K562 (cell line): ENCODE measurements around the gene STK4. TPM values are rescaled to one million over a fixed set of nuclear protein-coding genes. Genes with fewer than 3 reads are reported as not detected.

ENCODE experiments used
- CC2D1A ChIP-seq: fragments of 450-650 bp; IDR thresholded peaks from 2 replicates; pipeline ENCODE4 v1.6.1; 2017; ENCODE audit warnings: mild to moderate bottlenecking
- CHD7 ChIP-seq: fragments of 200-600 bp; sonication (generic); IDR thresholded peaks from one replicate; pipeline ENCODE4 v1.6.1; 2012; ENCODE audit warnings: mild to moderate bottlenecking, low read depth, low read length, inconsistent platforms
- ZNF263 ChIP-seq: sonication (generic); formaldehyde crosslinking; IDR thresholded peaks from 2 replicates; pipeline ENCODE4 v1.8.0; 2022; ENCODE audit warnings: mild to moderate bottlenecking, missing genetic modification reagents, borderline replicate concordance
- ZNF79 ChIP-seq: fragments of 250-450 bp; sonication (Bioruptor Pico); IDR thresholded peaks from 2 replicates; pipeline ENCODE4 v1.4.0; 2020; ENCODE audit warnings: low read depth, mild to moderate bottlenecking, moderate library complexity
- polyA plus RNA-seq, 8 experiments: library from polyadenylated mRNA; depleted of rRNA in 4 of 8; stranded (reverse) in 5 of 8; unstranded in 3 of 8; fragments of >200 nt; fragmentation: Nextera tagmentation in 2 of 8; fragmentation: Illumina TruSeq in 1 of 8; extraction: Ambion mirVana in 2 of 8; extraction: Trizol in 1 of 8; gene quantifications; 2 replicates each; pipeline versions ENCODE4 v1.2.1 to v1.2.3, GENCODE V29; 2011 to 2014; ENCODE audit warnings: inconsistent platforms in 1 of 8, missing spikeins in 1 of 8
- total RNA-seq, 7 experiments: library from RNA; depleted of rRNA in 6 of 7; stranded (reverse); fragments of >200 nt in 6 of 7; fragmentation: Illumina TruSeq in 2 of 7; extraction: Trizol in 2 of 7; gene quantifications; 2 replicates each; pipeline versions ENCODE4 v1.2.1 to v1.2.3, GENCODE V29; 2011 to 2021; ENCODE audit warnings: low replicate concordance in 1 of 7

Gene STK4
- total and polyA plus RNA-seq, 9 of the 15 experiments (the other 6 are each of a cell fraction or from before 2014, with no cell fraction given), result 11.9 to 30.6 (median 22.2) TPM

GRCh38 chr20:45038745-45039474 lies 72.6 kb downstream of the STK4 start (continued):
- no peak for TF ChIP-seq CHD7
- TF ChIP-seq CC2D1A, result no peak
- no peak for TF ChIP-seq ZNF263 (CRISPR knock-in tag)
- no peak for TF ChIP-seq ZNF79
